Right kidney (tissue), 1 donor: ENCODE results near the gene SSTR3.
"Not testable (repeated sequence)": the region's sequence is repeated elsewhere in the genome, so short reads cannot be mapped to it uniquely, and the experiment has no call there.

Experiments used
- DNase-seq: peaks from one replicate; pipeline ENCODE4 v3.0.0-alpha.2; 2016

The SSTR3 gene

GRCh38 chr22:37242395-37242918 lies 30.2 kb upstream of the SSTR3 start:
- no peak for DNase-seq

- DNase-seq, result no peak
Observed at GRCh38 chr22:37241351-37242142, 29.3 kb upstream of the SSTR3 start.

GRCh38 chr22:37240941-37241320 lies 28.7 kb upstream of the SSTR3 start:
- DNase-seq, result no peak

GRCh38 chr22:37240240-37240940 lies 28.1 kb upstream of the SSTR3 start:
- no peak for DNase-seq

- DNase-seq, result no peak
Observed at GRCh38 chr22:37239336-37240239, 27.3 kb upstream of the SSTR3 start.

- no peak for DNase-seq
Observed at GRCh38 chr22:37237371-37238268, 25.3 kb upstream of the SSTR3 start.

GRCh38 chr22:37235897-37236607 lies 23.8 kb upstream of the SSTR3 start:
- no peak for DNase-seq

- DNase-seq, result no peak
Observed at GRCh38 chr22:37234736-37235711, 22.7 kb upstream of the SSTR3 start.

- DNase-seq, result no peak
Observed at GRCh38 chr22:37233751-37234631, 21.7 kb upstream of the SSTR3 start.

GRCh38 chr22:37233371-37233750 lies 21.1 kb upstream of the SSTR3 start:
- not testable (repeated sequence) for DNase-seq

- no peak for DNase-seq
Observed at GRCh38 chr22:37232140-37232998, 20.1 kb upstream of the SSTR3 start.

GRCh38 chr22:37231406-37232139 lies 19.3 kb upstream of the SSTR3 start:
- no peak for DNase-seq

GRCh38 chr22:37230673-37231405 lies 18.6 kb upstream of the SSTR3 start:
- DNase-seq, result no peak

GRCh38 chr22:37229805-37230672 lies 17.8 kb upstream of the SSTR3 start:
- no peak for DNase-seq
